ENCODE data around the gene RAB27A. TPM values are rescaled to one million over a fixed set of nuclear protein-coding genes. Genes with fewer than 3 reads are reported as not detected.
A peak's percentile ranks its signal among the peaks of the same experiment; 100 is the strongest.
"Not testable (repeated sequence)": the region's sequence is repeated elsewhere in the genome, so short reads cannot be mapped to it uniquely, and the experiment has no call there.

The RAB27A gene
- total RNA-seq, 2 experiments from 2014 or later = 122 to 125 TPM

DNA sequence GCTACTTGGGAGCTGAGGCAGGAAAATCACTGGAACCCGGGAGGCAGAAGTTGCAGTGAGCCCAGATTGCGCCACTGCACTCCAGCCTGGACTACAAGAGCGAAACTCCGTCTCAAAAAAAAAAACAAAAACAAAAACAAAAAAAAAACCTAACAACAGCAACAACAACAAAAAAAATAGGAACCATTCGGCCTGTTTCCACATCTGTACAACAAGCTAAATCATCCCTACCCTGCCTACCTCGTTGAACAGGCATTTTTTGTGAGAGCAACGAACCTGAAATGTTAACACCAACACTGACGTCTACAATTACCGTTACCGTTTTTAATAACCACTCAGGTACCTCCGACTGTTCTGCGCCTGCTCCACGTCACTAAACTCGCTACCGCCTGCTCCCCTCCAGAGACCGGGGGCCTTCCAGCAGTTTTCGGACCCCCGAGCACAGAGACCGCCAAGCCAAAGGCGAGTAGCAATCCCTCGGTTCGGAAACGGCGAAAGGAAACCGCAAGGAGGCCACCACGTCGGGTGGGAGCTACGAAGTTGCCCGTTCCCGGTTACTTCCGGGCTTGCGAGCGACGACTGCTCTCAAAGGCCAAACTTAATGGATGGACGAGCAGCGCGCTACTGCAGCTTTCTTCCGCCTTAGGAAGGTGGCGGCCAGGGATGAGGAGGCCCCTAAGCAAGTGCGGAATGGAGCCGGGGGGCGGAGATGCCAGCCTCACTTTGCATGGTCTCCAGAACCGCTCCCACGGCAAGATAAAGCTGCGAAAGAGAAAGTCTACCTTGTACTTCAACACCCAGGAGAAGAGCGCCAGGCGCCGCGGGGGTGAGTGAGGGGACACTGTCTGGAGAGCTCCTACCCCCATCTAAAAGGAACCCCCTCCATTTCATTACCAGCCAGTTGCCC is 29.2 kb upstream of the RAB27A start, which contains the start of the genes PIGB and PIGBOS1:
PIGB (plus strand) TSS at position 635 of the 907 bp plus-strand sequence; CDS start at position 664, 29 bp downstream.
PIGBOS1 (minus strand) TSS at position 536 of the 907 bp plus-strand sequence. CDS start 1,331 bp downstream, outside the sequence.
- Mint-ChIP-seq H3K9me3 (no peaks in the 10 kb centered on the region), H3K27ac (peak within 1 kb of the TSS; percentile 99), H3K4me1 (ENCODE audit: low read depth) (peaks cover 53% of the 10 kb centered on the region), H3K4me3 (peak within 1 kb of the TSS; percentile 91), H3K27me3 (no peaks in the 10 kb centered on the region), H3K36me3 (ENCODE audit: low read depth) (peaks cover 25% of the 10 kb centered on the region)
- DNase-seq (peak; percentile 88), ATAC-seq (peak; percentile 94)
- ChIA-PET CTCF (interaction anchor here (0.6 to 2.3 kb wide), 8 partner anchors 28 to 122 kb away, joined by 3 to 7 read pairs (median 4); partner anchors contain the start of genes CCPG1 and PIERCE2), POLR2A (interaction anchor here (0.5 to 2.1 kb wide), 15 partner anchors 16 to 135 kb away, joined by 3 to 14 read pairs (median 3); partner anchors contain the start of genes CCPG1, PIERCE2 and RSL24D1)
- TF ChIP-seq, protein P1, sequence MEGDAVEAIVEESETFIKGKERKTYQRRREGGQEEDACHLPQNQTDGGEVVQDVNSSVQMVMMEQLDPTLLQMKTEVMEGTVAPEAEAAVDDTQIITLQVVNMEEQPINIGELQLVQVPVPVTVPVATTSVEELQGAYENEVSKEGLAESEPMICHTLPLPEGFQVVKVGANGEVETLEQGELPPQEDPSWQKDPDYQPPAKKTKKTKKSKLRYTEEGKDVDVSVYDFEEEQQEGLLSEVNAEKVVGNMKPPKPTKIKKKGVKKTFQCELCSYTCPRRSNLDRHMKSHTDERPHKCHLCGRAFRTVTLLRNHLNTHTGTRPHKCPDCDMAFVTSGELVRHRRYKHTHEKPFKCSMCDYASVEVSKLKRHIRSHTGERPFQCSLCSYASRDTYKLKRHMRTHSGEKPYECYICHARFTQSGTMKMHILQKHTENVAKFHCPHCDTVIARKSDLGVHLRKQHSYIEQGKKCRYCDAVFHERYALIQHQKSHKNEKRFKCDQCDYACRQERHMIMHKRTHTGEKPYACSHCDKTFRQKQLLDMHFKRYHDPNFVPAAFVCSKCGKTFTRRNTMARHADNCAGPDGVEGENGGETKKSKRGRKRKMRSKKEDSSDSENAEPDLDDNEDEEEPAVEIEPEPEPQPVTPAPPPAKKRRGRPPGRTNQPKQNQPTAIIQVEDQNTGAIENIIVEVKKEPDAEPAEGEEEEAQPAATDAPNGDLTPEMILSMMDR (IDR thresholded peaks at IDR 0.05) = no peak
- intact Hi-C loops (cut with micrococcal nuclease) = no loop called here

DNA sequence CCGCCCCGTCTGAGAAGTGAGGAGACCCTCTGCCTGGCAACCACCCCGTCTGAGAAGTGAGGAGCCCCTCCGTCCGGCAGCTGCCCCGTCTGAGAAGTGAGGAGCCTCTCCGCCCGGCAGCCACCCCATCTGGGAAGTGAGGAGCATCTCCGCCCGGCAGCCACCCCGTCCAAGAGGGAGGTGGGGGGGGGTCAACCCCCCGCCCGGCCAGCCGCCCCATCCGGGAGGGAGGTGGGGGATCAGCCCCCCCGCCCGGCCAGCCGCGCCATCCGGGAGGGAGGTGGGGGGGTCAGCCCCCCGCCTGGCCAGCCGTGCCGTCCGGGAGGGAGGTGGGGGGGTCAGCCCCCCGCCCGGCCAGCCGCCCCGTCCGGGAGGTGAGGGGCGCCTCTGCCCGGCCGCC is 13.2 kb upstream of the RAB27A start:
- H3K9me3 Mint-ChIP-seq; intact Hi-C loops (cut with micrococcal nuclease); ATAC-seq; DNase-seq; POLR2A ChIA-PET; H3K27ac Mint-ChIP-seq; H3K4me3 Mint-ChIP-seq; H3K27me3 Mint-ChIP-seq; CTCF ChIA-PET; H3K4me1 Mint-ChIP-seq (ENCODE audit: low read depth): not testable (repeated sequence)
- H3K36me3 Mint-ChIP-seq (ENCODE audit: low read depth) = peaks cover 21% of the 10 kb centered on the region

DNA sequence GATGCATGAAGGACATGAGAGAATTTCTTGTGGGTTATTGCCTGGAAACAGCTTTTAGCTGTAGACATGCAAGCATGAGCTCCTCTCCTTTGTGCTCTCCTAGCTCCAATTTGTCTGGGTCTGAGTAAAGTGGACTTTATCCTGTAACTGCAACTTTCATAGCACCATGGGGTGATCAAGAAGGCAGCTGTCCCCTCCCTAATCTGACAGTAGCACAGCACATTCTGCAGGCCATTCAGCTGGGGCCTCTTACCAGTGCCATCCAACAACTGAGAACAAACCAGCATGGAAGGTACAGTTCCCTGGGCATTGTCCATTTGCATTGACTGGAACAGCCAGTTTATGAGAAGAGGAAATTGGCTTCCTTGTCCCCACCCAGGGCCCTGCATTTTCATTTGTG is 7.7 kb upstream of the RAB27A start:
- Mint-ChIP-seq H3K36me3 (ENCODE audit: low read depth) (no peaks in the 10 kb centered on the region), H3K4me3 (no peak overlapping the region), H3K4me1 (ENCODE audit: low read depth) (peaks cover 5% of the 10 kb centered on the region), H3K9me3 (no peaks in the 10 kb centered on the region), H3K27me3 (no peaks in the 10 kb centered on the region), H3K27ac (no peak overlapping the region)
- TF ChIP-seq, protein P1 (IDR thresholded peaks at IDR 0.05) = no peak
- POLR2A ChIA-PET = interaction anchor here (0.6 kb wide), 1 partner anchor 13 kb away, joined by 3 read pairs; no protein-coding TSS in a partner anchor
- ATAC-seq (no peak), DNase-seq (no peak)
- CTCF ChIA-PET = no interaction called here
- intact Hi-C loops (cut with micrococcal nuclease) = no loop called here

DNA sequence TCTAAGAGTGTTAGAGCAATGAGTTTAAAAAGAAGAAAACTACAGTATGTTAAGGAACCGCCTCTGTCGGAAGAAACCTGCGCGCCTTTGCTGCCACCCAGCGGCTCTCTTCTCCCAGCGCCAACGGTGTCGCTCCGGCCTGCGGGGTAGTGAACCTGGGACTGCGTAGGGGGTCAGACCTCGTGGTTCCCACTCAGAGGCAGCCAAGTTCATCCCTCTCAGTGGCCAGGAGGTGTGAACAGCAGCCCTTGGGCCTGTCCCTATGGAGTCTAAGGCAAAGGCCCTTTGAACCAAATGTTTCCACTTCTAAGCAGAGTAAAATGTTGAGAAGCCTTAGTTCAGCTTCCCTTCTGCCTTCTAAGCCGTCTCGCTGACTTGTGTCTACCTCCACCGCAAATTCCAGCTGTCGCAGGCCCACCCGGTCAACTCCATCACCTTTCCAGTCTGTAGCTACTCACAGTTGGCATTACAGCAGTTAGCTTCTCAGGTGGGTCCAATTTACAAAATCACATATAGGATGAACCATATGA is 980 bp upstream of the RAB27A start:
- intact Hi-C loops (cut with micrococcal nuclease) = loop anchor here (1.0 kb wide), 3 partner anchors 69 to 93 kb away; no protein-coding TSS in a partner anchor
- Mint-ChIP-seq H3K9me3 (no peaks in the 10 kb centered on the region), H3K4me1 (ENCODE audit: low read depth) (peaks cover 20% of the 10 kb centered on the region), H3K27ac (peak overlapping the region; percentile 92), H3K36me3 (ENCODE audit: low read depth) (peaks cover 33% of the 10 kb centered on the region), H3K4me3 (peak overlapping the region; percentile 90), H3K27me3 (no peaks in the 10 kb centered on the region)
- CTCF ChIA-PET = interaction anchor here (0.8 to 4.1 kb wide), 20 partner anchors 9 to 149 kb away, joined by 3 to 59 read pairs (median 4); partner anchors contain the start of genes PIGB, PIGBOS1 and RSL24D1
- ATAC-seq = peak; percentile 76
- DNase-seq = peak; percentile 93
- POLR2A ChIA-PET = interaction anchor here (0.7 to 1.4 kb wide), 6 partner anchors 11 to 93 kb away, joined by 3 to 6 read pairs (median 4); no protein-coding TSS in a partner anchor
- TF ChIP-seq, protein P1 (IDR thresholded peaks at IDR 0.05) = peak; percentile 90

DNA sequence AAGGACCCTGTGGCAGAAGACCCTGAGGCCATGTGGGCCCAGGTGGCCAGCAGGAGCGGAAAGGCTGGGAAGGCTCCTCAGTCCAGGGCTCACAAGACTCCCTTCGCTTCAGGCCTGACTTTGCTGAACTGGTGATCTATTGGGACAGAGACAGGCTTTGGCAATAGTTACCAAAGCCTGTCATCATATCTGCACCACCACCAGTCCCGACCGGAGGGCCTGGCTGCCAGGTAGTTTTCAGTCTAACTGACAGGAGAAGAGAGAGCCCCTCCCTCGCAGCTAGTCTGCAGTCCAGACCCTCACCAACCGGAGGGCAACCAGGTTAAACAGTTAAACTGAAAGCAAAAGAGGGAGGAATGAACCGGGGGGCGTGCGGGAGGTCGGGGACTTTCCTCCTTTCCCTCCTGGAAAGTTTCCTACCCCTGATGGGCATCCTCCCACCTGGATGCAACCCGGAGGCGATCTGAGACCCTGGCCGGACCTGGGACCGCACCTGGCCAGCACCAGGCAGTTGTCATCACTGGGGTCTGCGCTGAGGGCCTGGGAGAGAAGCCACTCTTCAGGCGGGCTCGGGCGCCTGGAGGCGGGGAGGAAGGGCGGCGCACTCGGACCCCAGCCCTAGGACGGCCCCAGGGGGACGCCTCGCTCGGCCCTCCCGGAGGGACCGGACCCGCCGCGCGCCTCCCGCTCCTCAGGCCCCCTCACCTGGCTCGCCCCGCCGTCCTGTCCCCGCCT is 435 bp downstream of the RAB27A start:
- TF ChIP-seq, protein P1 (IDR thresholded peaks at IDR 0.05) = no peak
- ChIA-PET CTCF (interaction anchor here (1.5 to 2.5 kb wide), 3 partner anchors 10 to 120 kb away, joined by 3 to 8 read pairs (median 6); no protein-coding TSS in a partner anchor), POLR2A (interaction anchor here (1.4 to 2.2 kb wide), 3 partner anchors 18 to 68 kb away, joined by 4 to 11 read pairs (median 5); no protein-coding TSS in a partner anchor)
- Mint-ChIP-seq H3K27ac (peak overlapping the region; percentile 96), H3K4me3 (peak overlapping the region; percentile 90), H3K27me3 (no peaks in the 10 kb centered on the region), H3K9me3 (no peaks in the 10 kb centered on the region), H3K4me1 (ENCODE audit: low read depth) (peaks cover 34% of the 10 kb centered on the region), H3K36me3 (ENCODE audit: low read depth) (peaks cover 45% of the 10 kb centered on the region)
- ATAC-seq = peak; percentile 41
- intact Hi-C loops (cut with micrococcal nuclease) = no loop called here
- peak; percentile 66 for DNase-seq
